IMR-90 (cell line): ENCODE results near the gene SREBF2. TPM values are rescaled to one million over a fixed set of nuclear protein-coding genes. Genes with fewer than 3 reads are reported as not detected.

Experiments used
- ATAC-seq: fragments of 200-7000 bp; cut with Tn5 transposase; 2 replicates; pipeline ENCODE4 v1.9.1; 2020; ENCODE audit warnings: low read depth, mild to moderate bottlenecking, moderate library complexity
- BruUV-seq: library from RNA; stranded (reverse); fragments of 400-500 nt; replicated peaks from 2 replicates; lab custom pipeline; 2021; lab: Mats Ljungman, UMichigan
- CTCF ChIA-PET: fragments of 300-600 bp; formaldehyde crosslinking; extraction: SDS; loops from one replicate; lab custom pipeline; 2021; ENCODE audit warnings: antibody characterized with exemption; lab: Yijun Ruan, JAX
- POLR2A ChIA-PET: fragments of 300-600 bp; sonication (Branson Sonifier 250); formaldehyde crosslinking; loops from one replicate; lab custom pipeline; 2022; ENCODE audit warnings: antibody characterized with exemption; ENCODE audit not compliant: unreplicated experiment; lab: Charles Lee
- DNase-seq: peaks from one replicate; pipeline ENCODE4 v3.0.0; 2013
- H2AFZ ChIP-seq: replicated peaks from 2 replicates; pipeline ENCODE3; 2013; ENCODE audit warnings: low read length, mild to moderate bottlenecking; ENCODE audit not compliant: poor library complexity
- H2AK5ac ChIP-seq: 2 replicates; pipeline ENCODE4 v1.6.1; 2013; ENCODE audit warnings: low read depth, low read length, inconsistent platforms
- H2AK9ac ChIP-seq: replicated peaks from 2 replicates; pipeline ENCODE3; 2013; ENCODE audit warnings: mild to moderate bottlenecking, low read depth, low read length, moderate library complexity; ENCODE audit not compliant: poor library complexity
- H2BK120ac ChIP-seq: 2 replicates; pipeline ENCODE4 v1.6.1; 2013; ENCODE audit warnings: low read depth, low read length, inconsistent platforms
- H2BK15ac ChIP-seq: 3 replicates; pipeline ENCODE4 v1.6.1; 2013; ENCODE audit warnings: low read depth, low read length, inconsistent platforms
- H2BK20ac ChIP-seq: 2 replicates; pipeline ENCODE4 v1.6.1; 2013; ENCODE audit warnings: low read depth, mild to moderate bottlenecking, inconsistent platforms, low read length, moderate library complexity
- H2BK5ac ChIP-seq: 2 replicates; pipeline ENCODE4 v1.6.1; 2013; ENCODE audit warnings: mild to moderate bottlenecking, low read depth, low read length, inconsistent platforms; ENCODE audit not compliant: poor library complexity, severe bottlenecking
- H3K14ac ChIP-seq: replicated peaks from 2 replicates; pipeline ENCODE4 v1.6.1; 2013; ENCODE audit warnings: low read depth, low read length, inconsistent platforms
- H3K18ac ChIP-seq: 2 replicates; pipeline ENCODE4 v1.6.1; 2013; ENCODE audit warnings: low read depth, low read length, control low read depth
- H3K23ac ChIP-seq: 2 replicates; pipeline ENCODE4 v1.6.1; 2013; ENCODE audit warnings: low read depth, low read length, inconsistent platforms
- H3K27ac ChIP-seq: 2 replicates; pipeline ENCODE4 v1.5.1; 2013; ENCODE audit warnings: mild to moderate bottlenecking, control low read depth, low read length; ENCODE audit not compliant: insufficient read depth
- H3K27me3 ChIP-seq: 2 replicates; pipeline ENCODE4 v1.6.1; 2013; ENCODE audit warnings: low read length; ENCODE audit not compliant: control insufficient read depth, insufficient read depth
- H3K36me3 ChIP-seq: 2 replicates; pipeline ENCODE4 v1.6.1; 2013; ENCODE audit warnings: low read length, mixed read lengths; ENCODE audit not compliant: control insufficient read depth, insufficient read depth
- H3K4ac ChIP-seq: 2 replicates; pipeline ENCODE4 v1.6.1; 2013; ENCODE audit warnings: low read depth, low read length, inconsistent platforms
- H3K4me1 ChIP-seq: 2 replicates; pipeline ENCODE4 v1.6.1; 2013; ENCODE audit warnings: low read length, mixed read lengths; ENCODE audit not compliant: control insufficient read depth, insufficient read depth
- H3K4me2 ChIP-seq: 2 replicates; pipeline ENCODE4 v1.6.1; 2013; ENCODE audit warnings: low read depth, mild to moderate bottlenecking, control low read depth, low read length, moderate library complexity
- H3K4me3 ChIP-seq: 2 replicates; pipeline ENCODE4 v1.5.1; 2013; ENCODE audit warnings: low read depth, mild to moderate bottlenecking, control low read depth, low read length, moderate library complexity; ENCODE audit not compliant: insufficient read depth
- H3K56ac ChIP-seq: 2 replicates; pipeline ENCODE4 v1.6.1; 2013; ENCODE audit warnings: low read length, inconsistent platforms; ENCODE audit not compliant: insufficient read depth; ENCODE audit errors: extremely low read depth
- H3K79me1 ChIP-seq, 2 experiments: 2 replicates each; pipeline ENCODE4 v1.6.1; 2013; ENCODE audit warnings: low read length in 2 of 2, inconsistent platforms in 1 of 2, low read depth in 1 of 2
- H3K9ac ChIP-seq: 2 replicates; pipeline ENCODE4 v1.6.1; 2013; ENCODE audit warnings: low read depth, low read length, control low read depth
- H3K9me1 ChIP-seq: 2 replicates; pipeline ENCODE4 v1.6.1; 2013; ENCODE audit warnings: low read length, inconsistent platforms; ENCODE audit not compliant: insufficient read depth
- H3K9me3 ChIP-seq: 2 replicates; pipeline ENCODE4 v1.6.1; 2013; ENCODE audit warnings: low read length; ENCODE audit not compliant: control insufficient read depth, insufficient read depth
- H4K20me1 ChIP-seq: 2 replicates; pipeline ENCODE4 v1.6.1; 2013; ENCODE audit warnings: low read length, inconsistent platforms; ENCODE audit not compliant: insufficient read depth
- H4K5ac ChIP-seq: 2 replicates; pipeline ENCODE4 v1.6.1; 2013; ENCODE audit warnings: mild to moderate bottlenecking, low read depth, low read length, control low read depth
- H4K8ac ChIP-seq, 2 experiments: 2 replicates each; pipeline ENCODE4 v1.6.1; 2013; ENCODE audit warnings: low read depth in 2 of 2, low read length in 2 of 2, control low read depth in 1 of 2, inconsistent platforms in 1 of 2
- H4K91ac ChIP-seq: 2 replicates; pipeline ENCODE4 v1.6.1; 2013; ENCODE audit warnings: low read depth, low read length, inconsistent platforms; ENCODE audit not compliant: insufficient read depth
- CEBPB ChIP-seq: IDR thresholded peaks from 2 replicates; pipeline ENCODE4 v1.6.1; 2012; ENCODE audit warnings: low read depth, low read length, improper control_type of control experiment
- CHD1 ChIP-seq: IDR thresholded peaks from 2 replicates; pipeline ENCODE4 v1.6.1; 2012; ENCODE audit warnings: low read depth, low read length, improper control_type of control experiment
- MAFK ChIP-seq: IDR thresholded peaks from 2 replicates; pipeline ENCODE4 v1.6.1; 2012; ENCODE audit warnings: low read depth, low read length, improper control_type of control experiment
- MAZ ChIP-seq: IDR thresholded peaks from 2 replicates; pipeline ENCODE4 v1.6.1; 2012; ENCODE audit warnings: low read depth, mild to moderate bottlenecking, low read length, improper control_type of control experiment, moderate library complexity, borderline replicate concordance
- MXI1 ChIP-seq: IDR thresholded peaks from 2 replicates; pipeline ENCODE4 v1.6.1; 2012; ENCODE audit warnings: low read depth, mild to moderate bottlenecking, low read length, moderate library complexity, borderline replicate concordance
- NFE2L2 ChIP-seq: fragments of 150-350 bp; IDR thresholded peaks from 2 replicates; pipeline ENCODE4 v1.6.1; 2016; ENCODE audit warnings: low read depth, mild to moderate bottlenecking, low read length
- POLR2A ChIP-seq: IDR thresholded peaks from 2 replicates; pipeline ENCODE4 v1.6.1; 2012; ENCODE audit warnings: mild to moderate bottlenecking, low read depth, low read length
- RAD21 ChIP-seq: IDR thresholded peaks from 2 replicates; pipeline ENCODE4 v1.6.1; 2012; ENCODE audit warnings: low read length, improper control_type of control experiment
- RFX5 ChIP-seq: IDR thresholded peaks from 2 replicates; pipeline ENCODE4 v1.8.0; 2012; ENCODE audit warnings: low read depth, mild to moderate bottlenecking, low read length, moderate library complexity
- SMC3 ChIP-seq: fragments of 150-350 bp; IDR thresholded peaks from 2 replicates; pipeline ENCODE4 v1.6.1; 2016; ENCODE audit warnings: low read depth, mild to moderate bottlenecking, antibody characterized with exemption, low read length, moderate library complexity
- USF2 ChIP-seq: fragments of 150-350 bp; IDR thresholded peaks from 2 replicates; pipeline ENCODE4 v1.6.1; 2017; ENCODE audit warnings: mild to moderate bottlenecking, antibody characterized with exemption, low read length, low read depth
- WGBS, 2 experiments: methylation state at CpG; one replicate each; pipeline versions ENCODE4 v1.1.5 to v1.1.7; 2013; ENCODE audit warnings: missing lambda C conversion rate in 2 of 2; ENCODE audit not compliant: insufficient read length in 1 of 2; ENCODE audit errors: extremely low coverage in 2 of 2; 5-methylcytosine and 5-hydroxymethylcytosine counted together
- dilution Hi-C: fragments of 300-500 bp; cut with HindIII; formaldehyde crosslinking; loops from one replicate; pipeline ENCODE4 v1.14.3; 2018; ENCODE audit warnings: low sequenced_read_pairs; ENCODE audit not compliant: unreplicated experiment
- in situ Hi-C: fragments of 300-500 bp; cut with MboI; formaldehyde crosslinking; loops from 3 replicates; pipeline ENCODE4 v1.14.3; 2019; ENCODE audit warnings: low sequenced_read_pairs, inconsistent platforms, mixed read lengths
- intact Hi-C: fragments of 100-400 bp; cut with micrococcal nuclease; formaldehyde crosslinking; loops from 2 replicates; pipeline ENCODE4 v1.10.0; 2022
- polyA plus RNA-seq, 3 experiments: library from polyadenylated mRNA; depleted of rRNA; stranded (reverse); fragments of >200 nt; gene quantifications; 2 replicates each; pipeline ENCODE4 v1.2.3, GENCODE V29; 2012; ENCODE audit warnings: low replicate concordance in 1 of 3
- total RNA-seq: library from RNA; depleted of rRNA; stranded (reverse); fragments of >200 nt; gene quantifications from 2 replicates; pipeline ENCODE4 v1.2.3, GENCODE V29; 2012
- TF ChIP-seq, protein P1 (sequence below): fragments of 150-350 bp; IDR thresholded peaks from 2 replicates; pipeline ENCODE4 v1.6.1; 2016; ENCODE audit warnings: low read depth, mild to moderate bottlenecking, low read length, moderate library complexity, borderline replicate concordance
- TF ChIP-seq, protein P2 (sequence below): conservative IDR thresholded peaks from 2 replicates; pipeline ENCODE4 v1.5.1; 2012; ENCODE audit warnings: mild to moderate bottlenecking, low read depth, low read length, improper control_type of control experiment

The SREBF2 gene
- total and polyA plus RNA-seq, 2 of the 4 experiments (the other 2 are of a cell fraction) = 8.1 to 47.4 TPM

GRCh38 chr22:41929418-41929810 is 96.5 kb downstream of the SREBF2 start (continued):
- TF ChIP-seq CHD1 (no peak), POLR2A (no peak), RAD21 (no peak), MAZ (no peak)

GRCh38 chr22:41931701-41932269 is 98.9 kb downstream of the SREBF2 start:
- ChIA-PET CTCF (no interaction called here), POLR2A (no interaction called here)
- H3K9ac ChIP-seq = no peak overlapping the region
- DNase-seq (no peak), ATAC-seq (no peak)
- H2AK5ac ChIP-seq = no peak overlapping the region
- no TSS peak for BruUV-seq
- no peak for TF ChIP-seq SMC3
- no peak for TF ChIP-seq USF2
- no peak for TF ChIP-seq CHD1
- TF ChIP-seq, protein P1, sequence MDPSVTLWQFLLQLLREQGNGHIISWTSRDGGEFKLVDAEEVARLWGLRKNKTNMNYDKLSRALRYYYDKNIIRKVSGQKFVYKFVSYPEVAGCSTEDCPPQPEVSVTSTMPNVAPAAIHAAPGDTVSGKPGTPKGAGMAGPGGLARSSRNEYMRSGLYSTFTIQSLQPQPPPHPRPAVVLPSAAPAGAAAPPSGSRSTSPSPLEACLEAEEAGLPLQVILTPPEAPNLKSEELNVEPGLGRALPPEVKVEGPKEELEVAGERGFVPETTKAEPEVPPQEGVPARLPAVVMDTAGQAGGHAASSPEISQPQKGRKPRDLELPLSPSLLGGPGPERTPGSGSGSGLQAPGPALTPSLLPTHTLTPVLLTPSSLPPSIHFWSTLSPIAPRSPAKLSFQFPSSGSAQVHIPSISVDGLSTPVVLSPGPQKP = no peak
- no peak for TF ChIP-seq NFE2L2
- no peak for TF ChIP-seq POLR2A
- no peak for TF ChIP-seq MAFK
- TF ChIP-seq, protein P2, sequence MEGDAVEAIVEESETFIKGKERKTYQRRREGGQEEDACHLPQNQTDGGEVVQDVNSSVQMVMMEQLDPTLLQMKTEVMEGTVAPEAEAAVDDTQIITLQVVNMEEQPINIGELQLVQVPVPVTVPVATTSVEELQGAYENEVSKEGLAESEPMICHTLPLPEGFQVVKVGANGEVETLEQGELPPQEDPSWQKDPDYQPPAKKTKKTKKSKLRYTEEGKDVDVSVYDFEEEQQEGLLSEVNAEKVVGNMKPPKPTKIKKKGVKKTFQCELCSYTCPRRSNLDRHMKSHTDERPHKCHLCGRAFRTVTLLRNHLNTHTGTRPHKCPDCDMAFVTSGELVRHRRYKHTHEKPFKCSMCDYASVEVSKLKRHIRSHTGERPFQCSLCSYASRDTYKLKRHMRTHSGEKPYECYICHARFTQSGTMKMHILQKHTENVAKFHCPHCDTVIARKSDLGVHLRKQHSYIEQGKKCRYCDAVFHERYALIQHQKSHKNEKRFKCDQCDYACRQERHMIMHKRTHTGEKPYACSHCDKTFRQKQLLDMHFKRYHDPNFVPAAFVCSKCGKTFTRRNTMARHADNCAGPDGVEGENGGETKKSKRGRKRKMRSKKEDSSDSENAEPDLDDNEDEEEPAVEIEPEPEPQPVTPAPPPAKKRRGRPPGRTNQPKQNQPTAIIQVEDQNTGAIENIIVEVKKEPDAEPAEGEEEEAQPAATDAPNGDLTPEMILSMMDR = no peak
- TF ChIP-seq RFX5 = no peak
- no peak for TF ChIP-seq MXI1
- TF ChIP-seq CEBPB = no peak
- H4K5ac ChIP-seq = no peak overlapping the region
- H3K27me3 ChIP-seq = no peaks in the 10 kb centered on the region
- H3K56ac ChIP-seq = no peak overlapping the region
- H3K4me1 ChIP-seq = no peaks in the 10 kb centered on the region
- no peak overlapping the region for H2AFZ ChIP-seq
- H3K4ac ChIP-seq = no peak overlapping the region
- H3K36me3 ChIP-seq = no peaks in the 10 kb centered on the region
- no peak overlapping the region for H2BK5ac ChIP-seq
- no CpG with 5 or more reads among the region's 10 CpGs for WGBS, 2 experiments
- intact Hi-C loops (no loop called here), in situ Hi-C loops (no loop called here), dilution Hi-C loops (no loop called here)
- H3K14ac ChIP-seq = no peak overlapping the region
- H3K9me1 ChIP-seq = no peaks in the 10 kb centered on the region; the same call in 1 of the 2 replicates
- no peak overlapping the region for H4K91ac ChIP-seq
- H3K4me3 ChIP-seq = no peak overlapping the region
- no peak overlapping the region for H2BK20ac ChIP-seq
- no peak overlapping the region for H3K23ac ChIP-seq
- no peak overlapping the region for H2AK9ac ChIP-seq
- no peak overlapping the region for H3K4me2 ChIP-seq
- no peak overlapping the region for H4K8ac ChIP-seq
- no peaks in the 10 kb centered on the region; the same call in 1 of the 2 replicates for H4K20me1 ChIP-seq
- no peak overlapping the region for H3K18ac ChIP-seq
- no peak overlapping the region for H2BK120ac ChIP-seq
- no peak overlapping the region for H3K27ac ChIP-seq
- H3K9me3 ChIP-seq = no peaks in the 10 kb centered on the region
- no peak overlapping the region for H2BK15ac ChIP-seq
- H3K79me1 ChIP-seq = no peaks in the 10 kb centered on the region
